WTC11 (cell line): ENCODE measurements around the gene LIN7A. TPM values are rescaled to one million over a fixed set of nuclear protein-coding genes. Genes with fewer than 3 reads are reported as not detected.

Experiments used
- ATAC-seq: fragments of 200-7000 bp; cut with Tn5 transposase; 2 replicates; pipeline ENCODE4 v1.10.0; 2021; ENCODE audit warnings: mild to moderate bottlenecking, moderate library complexity
- CTCF ChIA-PET: fragments of 300-600 bp; sonication (Branson Sonifier 250); formaldehyde crosslinking; loops from one replicate; lab custom pipeline; 2021; ENCODE audit warnings: antibody characterized with exemption; lab: Charles Lee
- POLR2A ChIA-PET: fragments of 350-600 bp; sonication (Branson Sonifier 250); formaldehyde crosslinking; loops from one replicate; lab custom pipeline; 2021; ENCODE audit warnings: antibody characterized with exemption; lab: Charles Lee
- DNase-seq: peaks from one replicate; pipeline ENCODE4 v3.0.0; 2021; ENCODE audit warnings: low spot score
- H3K27ac Mint-ChIP-seq: 2 replicates; pipeline ENCODE4 v1.8.0; 2021; ENCODE audit warnings: mixed read lengths
- H3K27me3 Mint-ChIP-seq: 2 replicates; pipeline ENCODE4 v1.8.0; 2021; ENCODE audit warnings: low read depth, mild to moderate bottlenecking, moderate library complexity, mixed read lengths
- H3K36me3 Mint-ChIP-seq: 2 replicates; pipeline ENCODE4 v1.8.0; 2021; ENCODE audit warnings: mixed read lengths
- H3K4me1 Mint-ChIP-seq: 2 replicates; pipeline ENCODE4 v1.8.0; 2022; ENCODE audit warnings: mixed read lengths
- H3K4me3 Mint-ChIP-seq: 2 replicates; pipeline ENCODE4 v1.8.0; 2021; ENCODE audit warnings: mild to moderate bottlenecking, moderate library complexity, mixed read lengths
- H3K9me3 Mint-ChIP-seq: 2 replicates; pipeline ENCODE4 v1.8.0; 2021; ENCODE audit warnings: mixed read lengths
- E2F4 ChIP-seq: sonication (generic); formaldehyde crosslinking; IDR thresholded peaks from 2 replicates; pipeline ENCODE4 v1.8.1; 2022; ENCODE audit warnings: low read depth, mild to moderate bottlenecking, moderate library complexity, missing genetic modification reagents, borderline replicate concordance
- GRHL2 ChIP-seq: fragments of 250-450 bp; sonication (Bioruptor Pico); IDR thresholded peaks from 2 replicates; pipeline ENCODE4 v1.8.0; 2022; ENCODE audit warnings: mild to moderate bottlenecking, moderate library complexity; ENCODE audit not compliant: insufficient replicate concordance, severe bottlenecking
- IRF2 ChIP-seq: sonication (generic); formaldehyde crosslinking; IDR thresholded peaks from 2 replicates; pipeline ENCODE4 v1.8.0; 2022; ENCODE audit warnings: low read depth, missing genetic modification reagents, borderline replicate concordance
- RORB ChIP-seq: fragments of 250-450 bp; sonication (Bioruptor Pico); IDR thresholded peaks from 2 replicates; pipeline ENCODE4 v1.9.0; 2021; ENCODE audit warnings: mild to moderate bottlenecking
- TCF7 ChIP-seq: sonication (generic); formaldehyde crosslinking; IDR thresholded peaks from 2 replicates; pipeline ENCODE4 v1.8.0; 2022; ENCODE audit warnings: mild to moderate bottlenecking, low read depth, missing genetic modification reagents, moderate library complexity
- ZBTB43 ChIP-seq: sonication (generic); formaldehyde crosslinking; IDR thresholded peaks from 2 replicates; pipeline ENCODE4 v1.8.1; 2023; ENCODE audit warnings: mild to moderate bottlenecking, missing genetic modification reagents
- ZNF138 ChIP-seq: sonication (generic); formaldehyde crosslinking; conservative IDR thresholded peaks from 2 replicates; pipeline ENCODE4 v1.8.1; 2022; ENCODE audit warnings: mild to moderate bottlenecking, moderate library complexity, missing genetic modification reagents
- ZNF263 ChIP-seq: sonication (generic); formaldehyde crosslinking; IDR thresholded peaks from 2 replicates; pipeline ENCODE4 v1.8.1; 2022; ENCODE audit warnings: low read depth, mild to moderate bottlenecking, moderate library complexity, missing genetic modification reagents
- ZNF317 ChIP-seq: sonication (generic); formaldehyde crosslinking; IDR thresholded peaks from 2 replicates; pipeline ENCODE4 v1.8.1; 2023; ENCODE audit warnings: low read depth, mild to moderate bottlenecking, moderate library complexity, missing genetic modification reagents, borderline replicate concordance
- total RNA-seq: library from RNA; stranded (reverse); gene quantifications from 3 replicates; pipeline ENCODE4 v1.2.3, GENCODE V29; 2021
- TF ChIP-seq, protein P1 (sequence below): sonication (generic); formaldehyde crosslinking; IDR thresholded peaks from 2 replicates; pipeline ENCODE4 v1.8.0; 2023; ENCODE audit warnings: mild to moderate bottlenecking, missing genetic modification reagents
- TF ChIP-seq, protein P2 (sequence below): fragments of 250-450 bp; sonication (Bioruptor Pico); IDR thresholded peaks from 2 replicates; pipeline ENCODE4 v1.8.0; 2021; ENCODE audit warnings: mild to moderate bottlenecking
- TF ChIP-seq, protein P3 (sequence below): sonication (generic); formaldehyde crosslinking; IDR thresholded peaks from 2 replicates; pipeline ENCODE4 v1.8.1; 2023; ENCODE audit warnings: mild to moderate bottlenecking, moderate library complexity, missing genetic modification reagents
- TF ChIP-seq, protein P4 (sequence below): sonication (generic); formaldehyde crosslinking; IDR thresholded peaks from 2 replicates; pipeline ENCODE4 v1.8.1; 2023; ENCODE audit warnings: mild to moderate bottlenecking, missing genetic modification reagents, moderate library complexity

The LIN7A gene
- total RNA-seq, 1 experiment from 2014 or later, result 8.5 TPM

DNA sequence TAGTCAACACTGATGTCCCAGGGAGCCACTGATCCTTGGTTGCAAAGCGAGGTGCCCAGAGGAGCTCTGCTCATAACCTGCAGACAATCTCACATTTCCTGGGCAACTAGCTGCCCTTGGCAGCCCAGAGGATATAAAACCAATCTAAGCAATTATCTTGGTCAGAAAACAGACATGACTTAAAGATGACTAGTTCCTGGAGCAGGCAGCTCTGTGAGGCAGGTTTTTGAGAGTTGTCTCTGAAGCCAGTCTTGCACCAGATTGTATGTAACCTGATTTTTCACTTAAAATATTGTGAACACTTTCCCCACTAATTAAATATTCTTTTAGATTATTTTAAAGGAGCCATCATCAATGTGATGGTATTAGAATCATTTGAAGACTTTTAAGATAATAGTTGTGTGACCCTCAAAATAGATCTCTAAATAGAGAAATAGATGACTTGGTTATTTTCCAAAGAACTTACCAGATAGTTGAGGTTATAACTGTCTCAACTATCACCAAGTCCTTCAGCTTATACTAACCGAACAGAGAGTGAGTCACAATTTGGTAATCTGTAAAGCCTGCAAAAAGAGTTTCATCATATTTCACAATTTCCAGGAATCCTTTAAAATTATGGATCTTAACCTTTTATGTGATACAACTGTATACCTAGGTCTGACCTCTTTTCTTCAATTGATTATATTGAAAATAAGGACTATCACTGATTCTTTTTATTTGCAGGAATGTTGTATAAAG is 75.9 kb downstream of the LIN7A start (continued):
- TF ChIP-seq, protein P1, sequence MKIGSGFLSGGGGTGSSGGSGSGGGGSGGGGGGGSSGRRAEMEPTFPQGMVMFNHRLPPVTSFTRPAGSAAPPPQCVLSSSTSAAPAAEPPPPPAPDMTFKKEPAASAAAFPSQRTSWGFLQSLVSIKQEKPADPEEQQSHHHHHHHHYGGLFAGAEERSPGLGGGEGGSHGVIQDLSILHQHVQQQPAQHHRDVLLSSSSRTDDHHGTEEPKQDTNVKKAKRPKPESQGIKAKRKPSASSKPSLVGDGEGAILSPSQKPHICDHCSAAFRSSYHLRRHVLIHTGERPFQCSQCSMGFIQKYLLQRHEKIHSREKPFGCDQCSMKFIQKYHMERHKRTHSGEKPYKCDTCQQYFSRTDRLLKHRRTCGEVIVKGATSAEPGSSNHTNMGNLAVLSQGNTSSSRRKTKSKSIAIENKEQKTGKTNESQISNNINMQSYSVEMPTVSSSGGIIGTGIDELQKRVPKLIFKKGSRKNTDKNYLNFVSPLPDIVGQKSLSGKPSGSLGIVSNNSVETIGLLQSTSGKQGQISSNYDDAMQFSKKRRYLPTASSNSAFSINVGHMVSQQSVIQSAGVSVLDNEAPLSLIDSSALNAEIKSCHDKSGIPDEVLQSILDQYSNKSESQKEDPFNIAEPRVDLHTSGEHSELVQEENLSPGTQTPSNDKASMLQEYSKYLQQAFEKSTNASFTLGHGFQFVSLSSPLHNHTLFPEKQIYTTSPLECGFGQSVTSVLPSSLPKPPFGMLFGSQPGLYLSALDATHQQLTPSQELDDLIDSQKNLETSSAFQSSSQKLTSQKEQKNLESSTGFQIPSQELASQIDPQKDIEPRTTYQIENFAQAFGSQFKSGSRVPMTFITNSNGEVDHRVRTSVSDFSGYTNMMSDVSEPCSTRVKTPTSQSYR, result no peak
- no peak for TF ChIP-seq ZNF263 (CRISPR knock-in tag)
- no peak for TF ChIP-seq ZNF317 (CRISPR knock-in tag)
- no peak for TF ChIP-seq TCF7 (CRISPR knock-in tag)
- no peak for TF ChIP-seq IRF2 (CRISPR knock-in tag)
- TF ChIP-seq, protein P2, sequence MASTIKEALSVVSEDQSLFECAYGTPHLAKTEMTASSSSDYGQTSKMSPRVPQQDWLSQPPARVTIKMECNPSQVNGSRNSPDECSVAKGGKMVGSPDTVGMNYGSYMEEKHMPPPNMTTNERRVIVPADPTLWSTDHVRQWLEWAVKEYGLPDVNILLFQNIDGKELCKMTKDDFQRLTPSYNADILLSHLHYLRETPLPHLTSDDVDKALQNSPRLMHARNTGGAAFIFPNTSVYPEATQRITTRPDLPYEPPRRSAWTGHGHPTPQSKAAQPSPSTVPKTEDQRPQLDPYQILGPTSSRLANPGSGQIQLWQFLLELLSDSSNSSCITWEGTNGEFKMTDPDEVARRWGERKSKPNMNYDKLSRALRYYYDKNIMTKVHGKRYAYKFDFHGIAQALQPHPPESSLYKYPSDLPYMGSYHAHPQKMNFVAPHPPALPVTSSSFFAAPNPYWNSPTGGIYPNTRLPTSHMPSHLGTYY (CRISPR knock-in tag), result no peak

DNA sequence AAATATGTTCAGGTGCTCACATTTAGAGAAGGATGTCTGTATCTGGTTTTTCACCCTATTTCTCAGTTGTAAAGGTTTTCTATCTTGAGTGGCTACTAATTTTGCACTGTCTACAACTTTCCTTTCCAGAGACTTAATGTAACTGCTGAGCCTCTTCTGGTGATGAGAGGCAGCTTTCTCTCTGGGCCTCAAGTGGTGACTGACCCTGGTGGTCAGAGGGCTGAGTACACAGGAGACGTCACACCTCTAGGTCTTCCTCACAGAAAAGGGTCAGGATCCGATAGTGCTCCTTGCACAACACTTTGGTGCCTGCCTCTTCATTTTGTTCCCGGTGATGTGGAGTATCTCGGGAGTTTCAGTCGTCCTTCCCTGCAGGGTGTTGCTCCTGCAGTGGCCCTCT is 76.8 kb downstream of the LIN7A start:
- no peaks in the 10 kb centered on the region for H3K27me3 Mint-ChIP-seq
- peak; percentile 65 for ATAC-seq
- ChIA-PET POLR2A (no interaction called here), CTCF (no interaction called here)
- DNase-seq, result no peak
- H3K9me3 Mint-ChIP-seq, result no peaks in the 10 kb centered on the region
- no peak overlapping the region for H3K27ac Mint-ChIP-seq
- no peaks in the 10 kb centered on the region for H3K36me3 Mint-ChIP-seq
- no peak overlapping the region for H3K4me3 Mint-ChIP-seq
- TF ChIP-seq, protein P3, sequence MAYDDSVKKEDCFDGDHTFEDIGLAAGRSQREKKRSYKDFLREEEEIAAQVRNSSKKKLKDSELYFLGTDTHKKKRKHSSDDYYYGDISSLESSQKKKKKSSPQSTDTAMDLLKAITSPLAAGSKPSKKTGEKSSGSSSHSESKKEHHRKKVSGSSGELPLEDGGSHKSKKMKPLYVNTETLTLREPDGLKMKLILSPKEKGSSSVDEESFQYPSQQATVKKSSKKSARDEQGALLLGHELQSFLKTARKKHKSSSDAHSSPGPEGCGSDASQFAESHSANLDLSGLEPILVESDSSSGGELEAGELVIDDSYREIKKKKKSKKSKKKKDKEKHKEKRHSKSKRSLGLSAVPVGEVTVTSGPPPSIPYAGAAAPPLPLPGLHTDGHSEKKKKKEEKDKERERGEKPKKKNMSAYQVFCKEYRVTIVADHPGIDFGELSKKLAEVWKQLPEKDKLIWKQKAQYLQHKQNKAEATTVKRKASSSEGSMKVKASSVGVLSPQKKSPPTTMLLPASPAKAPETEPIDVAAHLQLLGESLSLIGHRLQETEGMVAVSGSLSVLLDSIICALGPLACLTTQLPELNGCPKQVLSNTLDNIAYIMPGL (CRISPR knock-in tag), result no peak
- TF ChIP-seq, protein P2 (CRISPR knock-in tag), result no peak
- TF ChIP-seq E2F4 (CRISPR knock-in tag) (no peak), GRHL2 (CRISPR knock-in tag) (no peak), ZBTB43 (CRISPR knock-in tag) (no peak), RORB (CRISPR knock-in tag) (no peak), ZNF138 (CRISPR knock-in tag) (no peak)
- TF ChIP-seq, protein P4, sequence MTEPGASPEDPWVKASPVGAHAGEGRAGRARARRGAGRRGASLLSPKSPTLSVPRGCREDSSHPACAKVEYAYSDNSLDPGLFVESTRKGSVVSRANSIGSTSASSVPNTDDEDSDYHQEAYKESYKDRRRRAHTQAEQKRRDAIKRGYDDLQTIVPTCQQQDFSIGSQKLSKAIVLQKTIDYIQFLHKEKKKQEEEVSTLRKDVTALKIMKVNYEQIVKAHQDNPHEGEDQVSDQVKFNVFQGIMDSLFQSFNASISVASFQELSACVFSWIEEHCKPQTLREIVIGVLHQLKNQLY, result no peak
- TF ChIP-seq, all 79 proteins: peak for 0
- H3K4me1 Mint-ChIP-seq, result peaks cover 9% of the 10 kb centered on the region; the same call in 1 of the 2 replicates
